ENCODE data around the gene DNAJC3. TPM values are rescaled to one million over a fixed set of nuclear protein-coding genes. Genes with fewer than 3 reads are reported as not detected.
"Not testable (repeated sequence)": the region's sequence is repeated elsewhere in the genome, so short reads cannot be mapped to it uniquely, and the experiment has no call there.

Gene DNAJC3
- total RNA-seq, 1 donor from 2014 or later, result 18.3 TPM

GRCh38 chr13:95749545-95749944 is 72.6 kb downstream of the DNAJC3 start:
- Mint-ChIP-seq H3K36me3 (ENCODE audit: low read depth) (no peaks in the 10 kb centered on the region), H3K27ac (ENCODE audit: unreplicated experiment) (no peak overlapping the region), H3K9me3 (no peaks in the 10 kb centered on the region), H3K27me3 (ENCODE audit: low read depth) (no peaks in the 10 kb centered on the region), H3K4me1 (no peaks in the 10 kb centered on the region), H3K4me3 (no peak overlapping the region)
- no peak for TF ChIP-seq CTCF (conservative IDR thresholded peaks at IDR 0.05)
- DNase-seq (ENCODE audit: low read depth, low spot score), result no peak

- H3K27ac Mint-ChIP-seq (ENCODE audit: unreplicated experiment), result no peak overlapping the region
- H3K4me1 Mint-ChIP-seq, result no peaks in the 10 kb centered on the region
- H3K4me3 Mint-ChIP-seq, result no peak overlapping the region
- peaks cover 2% of the 10 kb centered on the region for H3K36me3 Mint-ChIP-seq (ENCODE audit: low read depth)
- TF ChIP-seq CTCF (conservative IDR thresholded peaks at IDR 0.05), result no peak
- no peaks in the 10 kb centered on the region for H3K27me3 Mint-ChIP-seq (ENCODE audit: low read depth)
- DNase-seq (ENCODE audit: low read depth, low spot score), result no peak
- no peaks in the 10 kb centered on the region for H3K9me3 Mint-ChIP-seq
These were observed 75.7 kb downstream of the DNAJC3 start for GRCh38 chr13:95752677-95753076.

GRCh38 chr13:95754069-95754468 is 77.1 kb downstream of the DNAJC3 start:
- H3K36me3 Mint-ChIP-seq (ENCODE audit: low read depth), result peaks cover 2% of the 10 kb centered on the region
- H3K27me3 Mint-ChIP-seq (ENCODE audit: low read depth), result no peaks in the 10 kb centered on the region
- no peak overlapping the region for H3K27ac Mint-ChIP-seq (ENCODE audit: unreplicated experiment)

GRCh38 chr13:95756072-95756471 is 79.1 kb downstream of the DNAJC3 start:
- TF ChIP-seq CTCF (conservative IDR thresholded peaks at IDR 0.05), result no peak
- peak overlapping the region; percentile 9 for H3K27ac Mint-ChIP-seq (ENCODE audit: unreplicated experiment)
- H3K4me3 Mint-ChIP-seq, result no peak overlapping the region
- H3K4me1 Mint-ChIP-seq, result no peaks in the 10 kb centered on the region
- no peaks in the 10 kb centered on the region for H3K27me3 Mint-ChIP-seq (ENCODE audit: low read depth)
- no peak for DNase-seq (ENCODE audit: low read depth, low spot score)
- H3K9me3 Mint-ChIP-seq, result no peaks in the 10 kb centered on the region
- peaks cover 2% of the 10 kb centered on the region for H3K36me3 Mint-ChIP-seq (ENCODE audit: low read depth)

More at GRCh38 chr13:95754069-95754468, 77.1 kb downstream of the DNAJC3 start:
- Mint-ChIP-seq H3K9me3 (no peaks in the 10 kb centered on the region), H3K4me1 (no peaks in the 10 kb centered on the region), H3K4me3 (no peak overlapping the region)
- DNase-seq (ENCODE audit: low read depth, low spot score), result no peak
- no peak for TF ChIP-seq CTCF (conservative IDR thresholded peaks at IDR 0.05)

GRCh38 chr13:95762626-95763025 is 85.7 kb downstream of the DNAJC3 start:
- H3K36me3 Mint-ChIP-seq (ENCODE audit: low read depth); H3K27ac Mint-ChIP-seq (ENCODE audit: unreplicated experiment); DNase-seq (ENCODE audit: low read depth, low spot score); H3K9me3 Mint-ChIP-seq; H3K27me3 Mint-ChIP-seq (ENCODE audit: low read depth); H3K4me1 Mint-ChIP-seq; H3K4me3 Mint-ChIP-seq: not testable (repeated sequence)

GRCh38 chr13:95763601-95764000 is 86.7 kb downstream of the DNAJC3 start:
- H3K9me3 Mint-ChIP-seq, result peaks cover 3% of the 10 kb centered on the region
- H3K27ac Mint-ChIP-seq (ENCODE audit: unreplicated experiment), result no peak overlapping the region
- TF ChIP-seq CTCF (conservative IDR thresholded peaks at IDR 0.05), result no peak
- peaks cover 9% of the 10 kb centered on the region for H3K36me3 Mint-ChIP-seq (ENCODE audit: low read depth)
- no peak overlapping the region for H3K4me3 Mint-ChIP-seq
- no peak for DNase-seq (ENCODE audit: low read depth, low spot score)
- no peaks in the 10 kb centered on the region for H3K27me3 Mint-ChIP-seq (ENCODE audit: low read depth)
- no peaks in the 10 kb centered on the region for H3K4me1 Mint-ChIP-seq
